HG03159 (cell line): ENCODE measurements around the gene AKAP13.
"Not testable (repeated sequence)": the region's sequence is repeated elsewhere in the genome, so short reads cannot be mapped to it uniquely, and the experiment has no call there.

Source experiments
- ATAC-seq: cut with Tn5 transposase; IDR thresholded peaks from one replicate; pipeline ENCODE4 v1.9.1; 2021; ENCODE audit warnings: mild to moderate bottlenecking, moderate library complexity; ENCODE audit not compliant: unreplicated experiment

AKAP13 gene

DNA sequence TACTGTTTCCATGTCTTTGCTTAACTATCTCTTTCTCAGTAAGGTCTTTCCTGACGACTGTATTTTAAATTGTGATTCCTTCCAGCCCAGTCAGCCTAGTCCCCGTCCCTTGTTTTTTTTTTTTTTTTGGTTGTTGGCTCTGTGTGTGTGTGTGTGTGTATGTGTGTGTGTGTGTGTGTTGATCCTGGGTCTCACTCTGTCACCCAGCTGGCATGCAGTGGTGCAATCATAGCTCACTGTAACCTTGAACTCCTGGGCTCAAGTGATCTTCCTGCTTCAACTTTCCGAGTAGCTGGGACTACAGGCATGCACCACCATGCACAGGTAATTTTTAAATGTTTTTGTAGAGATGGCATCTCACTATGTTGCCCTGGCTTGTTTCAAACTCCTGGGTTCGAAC lies 31.3 kb upstream of the AKAP13 start:
- not testable (repeated sequence) for ATAC-seq

GRCh38 chr15:85350395-85350794 lies 30.0 kb upstream of the AKAP13 start:
- ATAC-seq: no peak

DNA sequence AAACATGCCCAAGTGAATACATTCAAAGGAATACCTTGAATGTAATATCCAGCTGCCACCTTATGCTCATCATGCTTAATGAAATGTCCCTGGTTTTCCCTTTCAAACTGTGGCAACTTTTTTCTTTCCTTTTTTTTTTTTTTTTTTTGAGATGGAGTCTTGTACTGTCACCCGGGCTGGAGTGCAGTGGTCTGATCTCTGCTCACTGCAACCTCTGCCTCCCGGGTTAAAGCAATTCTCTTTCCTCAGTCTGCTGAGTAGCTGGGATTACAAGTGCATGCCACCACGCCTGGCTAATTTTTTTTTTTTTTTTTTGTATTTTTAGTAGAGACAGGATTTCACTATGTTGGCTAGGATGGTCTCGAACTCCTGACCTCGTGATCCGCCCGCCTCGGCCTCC lies 28.9 kb upstream of the AKAP13 start:
- ATAC-seq: not testable (repeated sequence)

DNA sequence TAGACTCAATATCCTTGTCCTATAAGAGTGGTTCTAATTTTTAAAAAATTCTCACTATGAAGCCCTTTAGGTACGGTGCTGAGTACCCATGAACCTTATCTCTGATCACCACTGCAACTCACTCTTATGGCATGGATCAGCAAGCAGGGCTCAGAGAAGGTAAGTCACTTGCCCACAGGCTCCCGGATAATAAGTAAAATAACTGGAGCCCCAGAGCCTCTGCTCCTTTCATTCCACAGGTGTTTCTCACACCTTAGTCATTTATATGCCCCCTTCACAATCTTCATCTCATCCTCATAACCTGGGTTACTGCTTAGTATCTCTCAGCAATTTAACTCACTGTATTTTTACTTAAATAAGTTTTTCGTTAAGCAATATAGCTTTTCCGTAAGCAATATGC lies 28.4 kb upstream of the AKAP13 start:
- ATAC-seq: no peak

DNA sequence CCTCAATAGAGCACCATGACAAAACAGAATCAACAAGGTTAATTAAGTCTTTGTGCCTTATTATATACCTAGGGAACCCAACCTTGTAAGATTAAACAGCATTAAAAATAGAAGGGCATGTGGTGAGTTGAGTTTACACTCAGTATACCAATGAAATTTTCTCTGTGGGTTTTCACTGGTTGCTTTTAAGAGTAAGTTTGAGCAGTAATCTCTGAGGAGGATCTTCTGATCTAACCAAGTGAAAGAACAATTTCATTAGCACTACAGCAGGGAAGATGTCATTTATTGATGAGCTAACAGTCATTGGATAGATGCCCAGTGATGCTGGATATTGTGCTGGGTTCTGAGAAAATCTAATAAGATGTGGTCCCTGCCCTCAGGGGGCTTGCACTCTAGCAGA lies 26.9 kb upstream of the AKAP13 start:
- ATAC-seq: no peak

DNA sequence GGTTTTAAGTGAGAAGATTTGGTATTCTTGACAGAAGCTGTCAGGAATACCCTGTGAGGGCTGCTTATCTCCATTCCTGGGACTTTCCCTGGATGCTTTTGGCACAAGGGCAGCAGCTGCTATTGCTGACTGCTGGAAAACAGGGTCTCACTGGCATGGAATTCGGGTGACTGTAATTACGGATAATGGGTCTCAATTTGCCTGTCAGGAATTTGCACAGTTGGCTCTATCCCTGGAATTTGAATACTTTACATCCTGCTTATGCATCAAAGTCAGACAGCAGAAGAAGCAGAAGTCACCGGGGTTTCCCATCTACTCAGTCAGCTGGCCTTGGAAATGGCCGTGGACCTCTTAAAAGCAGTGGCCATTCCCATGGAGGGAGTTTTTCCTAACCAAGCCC lies 25.9 kb upstream of the AKAP13 start:
- ATAC-seq: no peak

DNA sequence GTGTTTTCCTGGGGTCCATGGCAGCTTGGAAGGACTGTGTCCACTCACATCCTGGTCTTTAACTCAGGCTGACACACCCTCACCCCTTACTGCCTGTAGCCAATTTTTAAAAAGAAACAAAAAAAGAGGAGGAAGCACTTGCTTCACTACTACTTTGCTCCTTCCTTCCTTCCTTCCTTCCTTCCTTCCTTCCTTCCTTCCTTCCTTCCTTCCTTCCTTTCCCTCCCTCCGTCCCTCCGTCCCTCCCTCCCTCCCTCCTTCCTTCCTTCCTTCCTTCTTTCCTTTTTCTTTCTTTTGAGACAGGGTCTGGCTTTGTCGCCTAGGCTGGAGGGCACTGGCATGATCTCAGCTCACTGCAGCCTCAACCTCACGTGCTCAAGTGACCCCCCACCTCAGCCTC lies 25.5 kb upstream of the AKAP13 start:
- no peak for ATAC-seq

DNA sequence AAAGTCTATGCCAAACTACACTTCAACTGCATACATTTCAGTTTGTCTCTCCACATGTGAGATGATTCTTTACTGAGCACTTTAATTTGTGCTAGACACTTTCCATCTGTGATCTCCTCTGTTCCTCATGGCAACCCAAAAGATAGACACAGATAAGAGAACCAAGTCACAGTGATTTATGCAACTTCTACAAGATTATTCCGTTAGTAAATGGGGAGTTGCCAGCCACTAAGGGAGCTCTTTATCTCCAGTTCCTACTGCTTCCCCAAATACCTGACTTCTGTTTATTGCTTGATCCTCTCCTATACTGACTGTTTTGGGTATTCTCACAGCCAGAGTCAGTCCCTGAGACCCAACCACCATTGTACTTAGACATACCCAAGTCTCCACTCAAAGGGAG lies 24.1 kb upstream of the AKAP13 start:
- ATAC-seq: no peak

DNA sequence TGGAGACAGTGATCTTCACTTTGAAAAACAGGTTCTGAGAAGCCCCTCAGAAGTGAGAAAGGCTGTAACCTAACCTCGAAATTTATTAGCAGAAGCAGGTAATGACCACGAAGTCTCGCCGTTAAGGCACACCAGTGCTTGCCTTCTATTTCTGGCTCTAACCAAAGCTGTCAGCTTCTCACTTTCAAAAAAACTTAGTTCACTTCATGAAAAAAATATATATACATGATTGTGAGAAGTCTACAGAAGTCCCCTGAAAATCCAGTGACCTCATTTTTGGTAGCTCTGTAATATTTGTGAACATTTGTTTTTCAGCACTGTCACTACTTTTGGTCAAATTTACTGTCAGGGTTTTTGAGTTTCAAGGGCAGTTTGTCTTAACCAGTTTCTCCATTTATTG lies 19.1 kb upstream of the AKAP13 start:
- ATAC-seq: peak; percentile 58

GRCh38 chr15:85362436-85363081 lies 17.8 kb upstream of the AKAP13 start:
- ATAC-seq: no peak

- no peak for ATAC-seq
Measured at GRCh38 chr15:85365980-85366379, 14.4 kb upstream of the AKAP13 start.

DNA sequence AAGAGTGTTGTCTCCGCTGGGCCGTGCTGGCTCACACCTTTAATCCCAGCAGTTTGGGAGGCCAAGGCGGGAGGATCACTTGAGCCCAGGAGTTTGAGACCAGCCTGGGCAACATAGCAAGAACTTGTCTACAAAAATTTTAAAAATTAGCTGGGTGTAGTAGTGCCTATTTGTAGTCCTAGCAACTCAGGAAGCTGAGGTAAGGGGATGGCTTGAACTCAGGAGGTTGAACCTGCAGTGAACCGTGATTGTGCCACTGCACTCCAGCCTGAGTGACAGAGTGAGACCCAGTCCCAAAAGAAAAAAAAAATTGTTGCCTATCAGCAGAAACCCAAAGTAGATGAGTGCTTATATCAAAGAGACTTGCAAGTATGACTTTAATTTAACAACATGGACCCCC lies 12.7 kb upstream of the AKAP13 start:
- ATAC-seq: no peak

DNA sequence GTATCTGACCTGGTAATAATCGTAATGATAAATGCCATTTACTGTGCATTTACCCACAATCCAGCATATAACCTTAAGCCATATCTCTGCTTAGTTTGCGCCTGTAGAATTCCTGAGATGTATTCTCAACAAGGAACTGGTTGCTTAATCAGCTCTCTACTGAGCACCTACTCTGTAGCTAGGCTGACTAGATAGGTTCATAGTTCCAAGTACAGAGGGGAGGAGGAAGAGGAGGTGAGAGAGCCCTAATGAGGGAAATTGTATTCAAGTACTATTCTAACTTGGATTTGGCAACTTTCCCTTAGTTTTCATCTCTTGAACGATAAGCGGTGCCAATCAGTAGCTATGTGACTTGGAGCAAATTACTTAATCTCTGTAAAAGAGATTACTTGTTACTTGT lies 5.6 kb upstream of the AKAP13 start:
- ATAC-seq: no peak

DNA sequence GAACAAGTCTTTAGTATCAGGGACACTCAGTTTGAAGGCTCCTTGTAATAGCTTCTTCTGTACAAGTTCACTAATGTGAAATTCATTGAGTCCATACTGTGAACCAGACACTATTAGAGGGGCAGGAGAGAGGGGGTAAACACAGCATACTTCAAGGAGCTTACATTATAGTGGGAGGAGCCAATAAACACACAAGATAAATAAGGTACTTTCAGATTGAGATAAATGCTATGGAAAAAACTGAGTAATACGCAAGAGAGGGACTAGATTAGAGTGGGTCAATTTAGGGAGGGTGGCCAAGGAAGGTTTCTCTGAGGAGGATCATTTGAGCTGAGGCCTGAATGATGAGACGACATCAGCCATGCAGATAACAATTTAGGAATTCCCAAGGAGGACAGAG lies 3.1 kb upstream of the AKAP13 start:
- no peak for ATAC-seq

- ATAC-seq: no peak
Measured at GRCh38 chr15:85377986-85378385, 2.4 kb upstream of the AKAP13 start.

DNA sequence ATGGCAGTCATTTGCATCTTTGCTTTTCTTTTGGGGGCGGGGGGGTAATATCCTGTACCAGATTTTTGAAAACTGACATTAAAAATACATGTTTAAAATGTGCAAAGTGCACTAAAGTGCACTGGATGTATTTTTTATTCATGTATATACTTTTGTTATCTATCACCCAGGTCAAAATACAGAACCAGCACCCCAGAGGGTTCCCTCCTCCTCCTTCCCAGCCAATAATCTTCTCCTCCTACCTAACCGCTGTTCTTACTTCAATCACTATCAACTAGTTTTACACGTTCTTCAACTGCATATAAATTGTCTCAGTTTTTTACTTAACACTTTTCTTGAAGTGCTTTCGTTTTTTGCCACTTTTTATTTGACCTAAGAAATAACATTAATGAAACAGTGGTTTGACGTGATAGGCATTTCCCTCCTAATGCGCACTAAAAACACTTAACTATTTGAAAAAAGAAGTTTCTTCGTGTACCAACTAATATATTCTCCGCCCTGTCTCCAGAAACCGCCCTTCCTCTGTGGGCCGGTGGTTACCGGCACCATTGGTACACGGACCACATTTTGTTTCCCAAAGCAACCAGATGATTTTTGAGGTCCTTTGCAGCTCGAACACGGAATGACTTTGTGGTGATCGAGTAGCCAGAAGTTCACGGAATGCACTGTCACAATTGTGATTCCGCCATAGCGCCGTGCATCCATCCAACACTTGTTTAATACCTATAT lies 836 bp upstream of the AKAP13 start:
- no peak for ATAC-seq

GRCh38 chr15:85380812-85381642 lies 624 bp downstream of the AKAP13 start:
- ATAC-seq: peak; percentile 27

DNA sequence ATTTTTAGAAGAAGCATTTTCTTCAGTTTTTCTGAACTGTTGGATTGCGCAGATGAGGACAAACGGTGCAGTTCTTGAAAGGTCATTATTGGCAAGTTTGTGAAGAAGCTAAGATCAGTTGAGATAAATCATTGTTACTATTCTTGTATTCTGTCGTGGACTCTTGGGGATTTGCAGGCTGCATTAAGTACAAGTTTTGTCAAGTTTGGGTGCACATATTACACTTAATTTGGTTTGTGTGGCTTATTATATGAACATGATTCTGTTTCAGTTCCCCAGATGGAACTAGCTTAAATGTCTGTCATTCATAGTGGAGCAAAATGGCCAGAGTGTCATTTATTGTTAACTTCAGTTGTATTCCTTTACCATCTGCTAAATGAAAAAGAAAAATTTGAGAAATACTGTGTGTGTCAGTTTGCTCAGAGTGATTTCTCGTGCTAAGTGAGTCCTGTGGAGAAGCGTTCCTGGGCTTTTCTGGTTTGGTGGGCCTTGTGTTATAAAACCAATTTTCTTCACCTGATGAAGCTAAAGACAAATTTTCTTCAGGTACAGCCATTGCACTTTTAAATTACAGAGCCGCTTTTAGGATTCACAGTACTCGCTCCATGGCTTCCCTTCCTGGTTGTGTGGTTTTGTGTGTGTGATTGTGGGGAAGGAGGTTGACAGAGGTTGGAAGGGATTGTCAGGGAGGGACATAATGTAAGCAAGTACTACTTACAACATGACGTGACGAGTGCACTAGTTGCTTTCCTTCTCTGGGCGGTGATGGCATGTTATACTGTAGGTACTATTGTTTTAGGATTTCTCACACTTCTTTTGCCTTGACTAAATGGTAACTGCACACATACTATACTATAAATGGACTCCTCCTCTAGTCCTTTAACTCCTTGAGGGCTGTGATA lies 1.7 kb downstream of the AKAP13 start:
- ATAC-seq: no peak

DNA sequence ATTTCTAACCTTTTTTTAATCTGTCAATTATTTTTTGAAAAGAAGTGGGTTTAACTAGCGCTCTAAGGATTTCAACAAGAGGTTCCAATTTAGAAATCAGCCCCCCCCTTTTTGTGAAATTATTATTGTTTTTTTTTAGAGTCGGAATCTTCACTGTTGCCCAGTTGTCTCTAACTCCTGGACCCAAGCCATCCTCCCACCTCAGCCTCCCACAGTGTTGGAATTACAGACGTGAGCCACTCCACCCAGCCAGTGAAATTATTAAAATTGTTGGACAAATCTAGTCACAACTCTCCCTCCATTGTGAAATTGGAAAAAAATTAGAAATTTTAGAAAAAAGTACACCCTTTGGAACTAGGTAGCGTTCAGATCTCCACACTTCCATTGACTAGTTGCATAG lies 2.5 kb downstream of the AKAP13 start:
- no peak for ATAC-seq

DNA sequence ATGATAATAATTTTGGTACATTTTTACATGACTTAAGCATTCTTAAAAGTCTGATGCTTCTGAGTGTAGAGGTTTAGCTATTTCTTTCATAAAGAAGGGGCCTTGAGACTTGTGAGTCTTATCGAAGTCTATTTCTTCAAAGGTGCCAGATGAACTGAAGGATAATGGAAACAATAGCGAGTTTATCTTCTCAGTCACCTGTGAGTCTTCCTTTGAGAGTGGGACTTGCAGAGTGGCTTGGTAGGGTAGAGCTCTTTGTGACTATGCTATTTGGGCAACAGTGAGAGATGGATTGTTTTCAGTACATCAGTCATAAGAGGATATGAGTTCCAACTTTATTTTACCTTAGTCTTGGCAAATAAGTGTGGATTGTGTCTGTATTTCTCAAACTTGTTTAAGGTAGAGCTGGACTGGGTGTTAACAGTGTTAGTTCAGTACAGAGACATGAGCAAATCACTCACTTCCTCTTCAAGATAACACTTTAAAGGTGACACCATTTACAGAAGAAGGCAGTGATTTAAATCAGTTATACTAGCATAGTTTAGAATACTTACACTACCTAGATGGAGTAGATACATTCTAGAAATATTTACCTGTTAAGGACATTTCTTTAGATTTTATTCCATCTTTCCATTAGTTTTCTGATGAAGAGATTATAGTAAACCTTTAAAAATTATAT lies 3.2 kb downstream of the AKAP13 start:
- ATAC-seq: no peak
